Karpas-422 (cell line): ENCODE results near the gene APLP1. TPM values are rescaled to one million over a fixed set of nuclear protein-coding genes. Genes with fewer than 3 reads are reported as not detected.
A peak's percentile ranks its signal among the peaks of the same experiment; 100 is the strongest.

Experiments used
- DNase-seq: peaks from one replicate; pipeline ENCODE4 v3.0.0-alpha.2; 2015
- H2AFZ ChIP-seq: fragments of 200-600 bp; sonication (generic); 2 replicates; pipeline ENCODE4 v1.6.1; 2014; ENCODE audit warnings: antibody characterized with exemption, low read length, mixed read lengths
- H3K27ac ChIP-seq: fragments of 200-600 bp; sonication (generic); 2 replicates; pipeline ENCODE4 v1.5.1; 2014; ENCODE audit warnings: mild to moderate bottlenecking, low read length, moderate library complexity
- H3K27me3 ChIP-seq: fragments of 200-600 bp; sonication (generic); 2 replicates; pipeline ENCODE4 v1.6.1; 2014; ENCODE audit warnings: low read length, mixed read lengths
- H3K36me3 ChIP-seq: fragments of 200-600 bp; sonication (generic); 2 replicates; pipeline ENCODE4 v1.6.1; 2014; ENCODE audit warnings: low read length, mixed read lengths; ENCODE audit not compliant: insufficient read depth
- H3K4me1 ChIP-seq: fragments of 200-600 bp; sonication (generic); 2 replicates; pipeline ENCODE4 v1.6.1; 2014; ENCODE audit warnings: mild to moderate bottlenecking, low read length, mixed read lengths
- H3K4me2 ChIP-seq: fragments of 200-600 bp; sonication (generic); 2 replicates; pipeline ENCODE4 v1.6.1; 2014; ENCODE audit warnings: low read length, low read depth, mild to moderate bottlenecking; ENCODE audit not compliant: poor library complexity, severe bottlenecking
- H3K4me3 ChIP-seq: fragments of 200-600 bp; sonication (generic); 2 replicates; pipeline ENCODE4 v1.5.1; 2014; ENCODE audit warnings: mild to moderate bottlenecking, antibody characterized with exemption, low read length, mixed read lengths
- H3K79me2 ChIP-seq: fragments of 200-600 bp; sonication (generic); 2 replicates; pipeline ENCODE4 v1.6.1; 2014; ENCODE audit warnings: mild to moderate bottlenecking, low read length, mixed read lengths
- H3K9ac ChIP-seq: fragments of 200-600 bp; sonication (generic); 2 replicates; pipeline ENCODE4 v1.6.0; 2014; ENCODE audit warnings: low read length
- H3K9me2 ChIP-seq: fragments of 200-600 bp; sonication (generic), shearing (Covaris generic); replicated peaks from 2 replicates; pipeline ENCODE4 v1.6.0; 2014; ENCODE audit warnings: mild to moderate bottlenecking, low read length, moderate library complexity; ENCODE audit not compliant: insufficient read depth
- H3K9me3 ChIP-seq: fragments of 300-700, 200-600 bp; sonication (generic); 2 replicates; pipeline ENCODE4 v1.6.1; 2014; ENCODE audit warnings: low read length, mixed read lengths
- H4K20me1 ChIP-seq: fragments of 200-600 bp; sonication (generic); 2 replicates; pipeline ENCODE4 v1.6.1; 2014; ENCODE audit warnings: mild to moderate bottlenecking, antibody characterized with exemption, low read length, low read depth; ENCODE audit not compliant: insufficient read depth
- total RNA-seq: library from RNA; depleted of rRNA; stranded (reverse); fragments of >200 nt; shearing (Covaris generic); gene quantifications from 2 replicates; pipeline ENCODE4 v1.2.3, GENCODE V29; 2014; ENCODE audit warnings: low replicate concordance

The APLP1 gene
- total RNA-seq, 1 experiment from 2014 or later, result 9.9 TPM

- Histone ChIP-seq H3K9ac (no peak overlapping the region), H3K4me3 (no peak overlapping the region), H3K9me3 (no peaks in the 10 kb centered on the region), H3K9me2 (no peaks in the 10 kb centered on the region), H3K27ac (no peak overlapping the region), H3K27me3 (no peaks in the 10 kb centered on the region), H3K4me1 (no peaks in the 10 kb centered on the region), H3K36me3 (no peaks in the 10 kb centered on the region), H3K4me2 (no peak overlapping the region), H4K20me1 (no peaks in the 10 kb centered on the region), H3K79me2 (no peaks in the 10 kb centered on the region), H2AFZ (no peak overlapping the region)
- DNase-seq, result no peak
Measured at GRCh38 chr19:35848486-35848885, 19.9 kb upstream of the APLP1 start.

- Histone ChIP-seq H3K9me3 (no peaks in the 10 kb centered on the region), H3K36me3 (no peaks in the 10 kb centered on the region), H3K9ac (no peak overlapping the region), H3K4me3 (no peak overlapping the region), H3K9me2 (no peaks in the 10 kb centered on the region), H3K27me3 (no peaks in the 10 kb centered on the region), H2AFZ (no peak overlapping the region), H3K4me1 (no peaks in the 10 kb centered on the region), H3K79me2 (no peaks in the 10 kb centered on the region), H3K27ac (no peak overlapping the region), H4K20me1 (no peaks in the 10 kb centered on the region), H3K4me2 (no peak overlapping the region)
- DNase-seq, result no peak
Measured at GRCh38 chr19:35848919-35849505, 19.4 kb upstream of the APLP1 start.

GRCh38 chr19:35851213-35852028, 17.0 kb upstream of the APLP1 start:
- H3K9ac ChIP-seq, result no peak overlapping the region
- H3K27ac ChIP-seq, result no peak overlapping the region
- H2AFZ ChIP-seq, result no peak overlapping the region
- no peak overlapping the region for H3K4me3 ChIP-seq
- no peak overlapping the region for H3K4me2 ChIP-seq
- no peaks in the 10 kb centered on the region for H4K20me1 ChIP-seq
- no peaks in the 10 kb centered on the region for H3K9me2 ChIP-seq
- no peaks in the 10 kb centered on the region for H3K9me3 ChIP-seq
- H3K79me2 ChIP-seq, result no peaks in the 10 kb centered on the region
- DNase-seq, result peak; percentile 54
- H3K27me3 ChIP-seq, result no peaks in the 10 kb centered on the region
- H3K4me1 ChIP-seq, result peaks cover under 1% of the 10 kb centered on the region; the same call in 1 of the 2 replicates
- no peaks in the 10 kb centered on the region for H3K36me3 ChIP-seq

- no peak within 1 kb of the TSS for H3K27ac ChIP-seq
- no peak within 1 kb of the TSS for H3K9ac ChIP-seq
- H3K4me2 ChIP-seq, result no peak within 1 kb of the TSS
- no peaks in the 10 kb centered on the region for H3K27me3 ChIP-seq
- H3K9me3 ChIP-seq, result no peaks in the 10 kb centered on the region
- H3K4me3 ChIP-seq, result no peak within 1 kb of the TSS
- peaks cover 6% of the 10 kb centered on the region for H3K4me1 ChIP-seq
- H4K20me1 ChIP-seq, result no peaks in the 10 kb centered on the region
- H3K79me2 ChIP-seq, result no peaks in the 10 kb centered on the region
- no peaks in the 10 kb centered on the region for H3K36me3 ChIP-seq
- DNase-seq, result no peak
- H3K9me2 ChIP-seq, result no peaks in the 10 kb centered on the region
- H2AFZ ChIP-seq, result no peak within 1 kb of the TSS
Measured at GRCh38 chr19:35852029-35852780, 16.2 kb upstream of the APLP1 start, which contains the start of gene NPHS1. Gene NPHS1, minus strand, starts transcription at chr19:35852504. Its CDS starts 667 bp downstream, at chr19:35851837.

- no peaks in the 10 kb centered on the region for H4K20me1 ChIP-seq
- no peak overlapping the region for H3K4me3 ChIP-seq
- DNase-seq, result no peak
- no peaks in the 10 kb centered on the region for H3K27me3 ChIP-seq
- no peaks in the 10 kb centered on the region for H3K36me3 ChIP-seq
- no peak overlapping the region for H3K27ac ChIP-seq
- no peak overlapping the region for H2AFZ ChIP-seq
- H3K9me2 ChIP-seq, result no peaks in the 10 kb centered on the region
- no peak overlapping the region for H3K9ac ChIP-seq
- no peaks in the 10 kb centered on the region for H3K79me2 ChIP-seq
- no peak overlapping the region for H3K4me2 ChIP-seq
- no peaks in the 10 kb centered on the region for H3K9me3 ChIP-seq
- H3K4me1 ChIP-seq, result peaks cover 6% of the 10 kb centered on the region
Measured at GRCh38 chr19:35853038-35853756, 15.2 kb upstream of the APLP1 start.

GRCh38 chr19:35856546-35857149, 11.7 kb upstream of the APLP1 start, which contains the start of gene KIRREL2:
Gene KIRREL2, plus strand, starts transcription at chr19:35856911. Its CDS starts 209 bp downstream, at chr19:35857120.
- H2AFZ ChIP-seq, result no peak within 1 kb of the TSS
- no peak within 1 kb of the TSS for H3K27ac ChIP-seq
- H3K9me2 ChIP-seq, result no peaks in the 10 kb centered on the region
- no peak for DNase-seq
- no peaks in the 10 kb centered on the region for H3K9me3 ChIP-seq
- H3K9ac ChIP-seq, result 0 out of 2 replicates have a peak within 1 kb of the TSS, but pooled peaks have one; percentile 17
- no peaks in the 10 kb centered on the region for H3K79me2 ChIP-seq
- H3K27me3 ChIP-seq, result no peaks in the 10 kb centered on the region
- no peaks in the 10 kb centered on the region for H4K20me1 ChIP-seq
- H3K4me1 ChIP-seq, result peaks cover 6% of the 10 kb centered on the region
- no peaks in the 10 kb centered on the region for H3K36me3 ChIP-seq
- peak within 1 kb of the TSS; percentile 59 for H3K4me2 ChIP-seq
- peak within 1 kb of the TSS; percentile 38; the same call in 1 of the 2 replicates for H3K4me3 ChIP-seq

- H3K36me3 ChIP-seq, result no peaks in the 10 kb centered on the region
- H3K79me2 ChIP-seq, result no peaks in the 10 kb centered on the region
- no peak overlapping the region for H2AFZ ChIP-seq
- H4K20me1 ChIP-seq, result no peaks in the 10 kb centered on the region
- no peak overlapping the region for H3K4me3 ChIP-seq
- H3K9me3 ChIP-seq, result no peaks in the 10 kb centered on the region
- no peaks in the 10 kb centered on the region for H3K9me2 ChIP-seq
- H3K9ac ChIP-seq, result no peak overlapping the region
- H3K27me3 ChIP-seq, result no peaks in the 10 kb centered on the region
- peaks cover 6% of the 10 kb centered on the region for H3K4me1 ChIP-seq
- no peak overlapping the region for H3K27ac ChIP-seq
- no peak overlapping the region for H3K4me2 ChIP-seq
- no peak for DNase-seq
Measured at GRCh38 chr19:35858311-35858710, 10.1 kb upstream of the APLP1 start.
